HG03469 (cell line): ENCODE measurements around the gene HSF5.
"Not testable (repeated sequence)": the region's sequence is repeated elsewhere in the genome, so short reads cannot be mapped to it uniquely, and the experiment has no call there.

Experiments used
- ATAC-seq: cut with Tn5 transposase; IDR thresholded peaks from one replicate; pipeline ENCODE4 v1.9.1; 2021; ENCODE audit warnings: mild to moderate bottlenecking, moderate library complexity, moderate number of reproducible peaks; ENCODE audit not compliant: unreplicated experiment

The HSF5 gene

GRCh38 chr17:58517378-58517927, 29.2 kb upstream of the HSF5 start:
- no peak for ATAC-seq

- ATAC-seq: no peak
These were observed 28.6 kb upstream of the HSF5 start for GRCh38 chr17:58516644-58517377.

GRCh38 chr17:58515286-58515685, 27.1 kb upstream of the HSF5 start:
- no peak for ATAC-seq

GRCh38 chr17:58514770-58515157, 26.6 kb upstream of the HSF5 start:
- ATAC-seq: no peak

GRCh38 chr17:58513965-58514769, 26.0 kb upstream of the HSF5 start, which contains the start of gene MTMR4:
MTMR4 (minus strand) TSS chr17:58514638; CDS start chr17:58514407, 231 bp downstream.
- ATAC-seq: no peak

- no peak for ATAC-seq
These were observed 25.2 kb upstream of the HSF5 start for GRCh38 chr17:58513267-58513964.

- ATAC-seq: no peak
These were observed 21.9 kb upstream of the HSF5 start for GRCh38 chr17:58510075-58510474.

GRCh38 chr17:58508341-58509067, 20.3 kb upstream of the HSF5 start:
- no peak for ATAC-seq

- ATAC-seq: no peak
These were observed 19.0 kb upstream of the HSF5 start for GRCh38 chr17:58507123-58507634.

GRCh38 chr17:58506354-58507080, 18.3 kb upstream of the HSF5 start:
- ATAC-seq: no peak

GRCh38 chr17:58504826-58505351, 16.7 kb upstream of the HSF5 start:
- peak; percentile 78 for ATAC-seq

GRCh38 chr17:58503866-58504265, 15.7 kb upstream of the HSF5 start:
- no peak for ATAC-seq

- ATAC-seq: not testable (repeated sequence)
These were observed 14.9 kb upstream of the HSF5 start for GRCh38 chr17:58503134-58503533.

GRCh38 chr17:58501451-58501850, 13.2 kb upstream of the HSF5 start:
- ATAC-seq: no peak

- no peak for ATAC-seq
These were observed 10.1 kb upstream of the HSF5 start for GRCh38 chr17:58498177-58498828.

GRCh38 chr17:58493506-58493905, 5.3 kb upstream of the HSF5 start:
- no peak for ATAC-seq

GRCh38 chr17:58492238-58493121, 4.3 kb upstream of the HSF5 start:
- no peak for ATAC-seq

- ATAC-seq: no peak
These were observed 3.4 kb upstream of the HSF5 start for GRCh38 chr17:58491510-58492045.
